GM21447 (cell line): Measurements from ENCODE around the gene LGALS1.
"Not testable (repeated sequence)": the region's sequence is repeated elsewhere in the genome, so short reads cannot be mapped to it uniquely, and the experiment has no call there.

Experiments used
- ATAC-seq: cut with Tn5 transposase; IDR thresholded peaks from one replicate; pipeline ENCODE4 v1.9.1; 2021; ENCODE audit not compliant: unreplicated experiment

Gene LGALS1

GRCh38 chr22:37714634-37715033 is 39.2 kb downstream of the LGALS1 start:
- ATAC-seq = no peak

- ATAC-seq = no peak
These were observed 40.3 kb downstream of the LGALS1 start for GRCh38 chr22:37715760-37716159.

GRCh38 chr22:37716708-37717107 is 41.3 kb downstream of the LGALS1 start:
- ATAC-seq = no peak

GRCh38 chr22:37717235-37717634 is 41.8 kb downstream of the LGALS1 start:
- ATAC-seq = not testable (repeated sequence)

- not testable (repeated sequence) for ATAC-seq
These were observed 42.4 kb downstream of the LGALS1 start for GRCh38 chr22:37717746-37718305.

GRCh38 chr22:37725551-37726240 is 50.3 kb downstream of the LGALS1 start:
- ATAC-seq = no peak

GRCh38 chr22:37726241-37726887 is 50.9 kb downstream of the LGALS1 start:
- no peak for ATAC-seq

DNA sequence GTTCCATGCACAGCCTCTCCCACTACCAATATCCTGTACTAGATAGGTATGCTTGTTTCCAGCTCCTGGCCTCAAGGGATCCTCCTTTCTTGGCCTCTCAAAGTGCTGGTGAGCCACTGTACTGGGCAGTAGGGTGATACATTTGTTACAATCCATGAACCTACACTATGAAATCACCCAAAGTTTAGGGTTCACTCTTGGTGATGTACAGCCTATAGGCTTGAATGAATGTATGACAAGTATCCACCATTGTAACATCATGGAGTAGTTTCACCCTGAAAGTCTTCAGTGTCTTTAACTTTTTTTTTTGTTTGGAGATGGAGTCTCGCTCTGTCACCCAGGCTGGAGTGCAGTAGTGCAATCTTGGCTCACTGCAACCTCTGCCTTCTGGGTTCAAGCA is 53.2 kb downstream of the LGALS1 start:
- no peak for ATAC-seq
